ENCODE data around the gene PPP1R14D. TPM values are rescaled to one million over a fixed set of nuclear protein-coding genes. Genes with fewer than 3 reads are reported as not detected.

PPP1R14D gene
- total and polyA plus RNA-seq, 2 of the 8 experiments (the other 6 are each of a cell fraction or from before 2014, with no cell fraction given): not detected

- no peaks in the 10 kb centered on the region for H4K20me1 ChIP-seq (replicated peaks in 1 of 2; ENCODE audit: control insufficient read depth in 1 of 2, insufficient read depth in 2 of 2, low read length in 2 of 2)
- no peak overlapping the region for H4K5ac ChIP-seq (ENCODE audit: insufficient read length, low read depth, low read length)
- no peaks in the 10 kb centered on the region for H3K9me3 ChIP-seq (ENCODE audit: insufficient read depth in 2 of 2, low read depth in 1 of 2, low read length in 1 of 2)
- no peak for FAIRE-seq
- H3K23ac ChIP-seq (ENCODE audit: insufficient read length): no peak overlapping the region
- H3K4me1 ChIP-seq (replicated peaks in 1 of 4; ENCODE audit: control insufficient read depth in 3 of 4, insufficient read depth in 4 of 4, low read length in 3 of 4): peaks cover 0 to 5% (median 3%) of the 10 kb centered on the region in 4 experiments; a peak in 5 of 7 replicates
- no peak overlapping the region for H3K4me2 ChIP-seq (ENCODE audit: insufficient read depth in 1 of 2, low read depth in 2 of 2, low read length in 2 of 2)
- ChIA-PET CTCF (ENCODE audit: partially characterized antibody) (interaction anchor here (1.3 to 2.0 kb wide), 2 partner anchors 46 to 68 kb away, joined by 4 to 7 read pairs; no protein-coding TSS in a partner anchor), POLR2A (ENCODE audit: partially characterized antibody) (interaction anchor here (0.7 kb wide), 1 partner anchor 73 kb away, joined by 3 read pairs; no protein-coding TSS in a partner anchor)
- H2BK20ac ChIP-seq (ENCODE audit: low read length): no peak overlapping the region
- no peak overlapping the region for H2AFZ ChIP-seq (ENCODE audit: low read length)
- H2AK5ac ChIP-seq (ENCODE audit: low read depth, low read length): no peak overlapping the region
- H3K23me2 ChIP-seq (ENCODE audit: low read depth, low read length): no peaks in the 10 kb centered on the region
- no peak for TF ChIP-seq SUZ12 (IDR thresholded peaks at IDR 0.05; ENCODE audit: low read length)
- TF ChIP-seq KDM1A (IDR thresholded peaks at IDR 0.05; ENCODE audit: borderline replicate concordance, low read length): no peak
- TF ChIP-seq CREB1 (IDR thresholded peaks at IDR 0.05): no peak
- TF ChIP-seq POU5F1 (IDR thresholded peaks at IDR 0.05; ENCODE audit: low read depth, low read length): no peak
- TF ChIP-seq CBX5 (IDR thresholded peaks at IDR 0.05; ENCODE audit: low read depth, low read length): no peak
- TF ChIP-seq YY1 (IDR thresholded peaks at IDR 0.05; ENCODE audit: low read depth, low read length): no peak
- H3K27ac ChIP-seq (ENCODE audit: low read depth, low read length): no peak overlapping the region
- H3K4me3 ChIP-seq (ENCODE audit: extremely low read depth in 1 of 4, insufficient read depth in 2 of 4, low read depth in 3 of 4, low read length in 4 of 4): no peak overlapping the region
- no peaks in the 10 kb centered on the region for H3K79me2 ChIP-seq (ENCODE audit: control insufficient read depth in 1 of 2, insufficient read depth in 2 of 2, low read length in 2 of 2)
- H4K91ac ChIP-seq (replicated peaks; ENCODE audit: insufficient read length, low read length): no peak overlapping the region
- H2BK15ac ChIP-seq (ENCODE audit: low read length): no peak overlapping the region
- H3K79me1 ChIP-seq (ENCODE audit: low read depth, low read length): no peaks in the 10 kb centered on the region
- no peak overlapping the region for H3K4ac ChIP-seq (replicated peaks; ENCODE audit: insufficient read length, low read depth, low read length)
- H4K8ac ChIP-seq (ENCODE audit: extremely low read depth, insufficient read depth, low read length): no peak overlapping the region
- H3K14ac ChIP-seq (ENCODE audit: insufficient read length): no peak overlapping the region
- no peak overlapping the region for H3K18ac ChIP-seq (ENCODE audit: extremely low read depth, low read length)
- no peak overlapping the region for H2BK12ac ChIP-seq (ENCODE audit: low read depth, low read length)
- no peak overlapping the region for H2BK5ac ChIP-seq (ENCODE audit: low read depth, low read length)
- no peaks in the 10 kb centered on the region for H3K27me3 ChIP-seq (replicated peaks in 1 of 4; ENCODE audit: control insufficient read depth in 3 of 4, extremely low read depth in 1 of 4, insufficient read depth in 3 of 4, low read length in 3 of 4)
- no peak for DNase-seq (ENCODE audit: low read depth in 1 of 2, low spot score in 2 of 2)
- H3K9ac ChIP-seq (replicated peaks in 1 of 4; ENCODE audit: extremely low read depth in 1 of 4, low read depth in 3 of 4, low read length in 3 of 4): no peak overlapping the region
- no peak overlapping the region for H3K56ac ChIP-seq (replicated peaks; ENCODE audit: insufficient read length, low read depth, low read length)
- H2BK120ac ChIP-seq (replicated peaks; ENCODE audit: low read depth, low read length): no peak overlapping the region
- H3K36me3 ChIP-seq (ENCODE audit: control insufficient read depth in 2 of 4, insufficient read depth in 4 of 4, low read length in 3 of 4): peaks cover 0 to 2% (median 0%) of the 10 kb centered on the region in 4 experiments; a peak in 1 of 8 replicates
- WGBS, 2 experiments (ENCODE audit: extremely low coverage in 1 of 2, insufficient coverage in 1 of 2, insufficient read length in 1 of 2, insufficient replicate concordance in 2 of 2, low coverage in 1 of 2, low lambda C conversion rate in 2 of 2, missing lambda C conversion rate in 1 of 2): 93% methylated on average over 12 of the region's 12 CpGs; no CpG with 5 or more reads in 1 of the 2 experiments
These were observed 15.6 kb downstream of the PPP1R14D start for GRCh38 chr15:40812721-40813425.
